ENCODE results near the gene CEBPZ.

DNA sequence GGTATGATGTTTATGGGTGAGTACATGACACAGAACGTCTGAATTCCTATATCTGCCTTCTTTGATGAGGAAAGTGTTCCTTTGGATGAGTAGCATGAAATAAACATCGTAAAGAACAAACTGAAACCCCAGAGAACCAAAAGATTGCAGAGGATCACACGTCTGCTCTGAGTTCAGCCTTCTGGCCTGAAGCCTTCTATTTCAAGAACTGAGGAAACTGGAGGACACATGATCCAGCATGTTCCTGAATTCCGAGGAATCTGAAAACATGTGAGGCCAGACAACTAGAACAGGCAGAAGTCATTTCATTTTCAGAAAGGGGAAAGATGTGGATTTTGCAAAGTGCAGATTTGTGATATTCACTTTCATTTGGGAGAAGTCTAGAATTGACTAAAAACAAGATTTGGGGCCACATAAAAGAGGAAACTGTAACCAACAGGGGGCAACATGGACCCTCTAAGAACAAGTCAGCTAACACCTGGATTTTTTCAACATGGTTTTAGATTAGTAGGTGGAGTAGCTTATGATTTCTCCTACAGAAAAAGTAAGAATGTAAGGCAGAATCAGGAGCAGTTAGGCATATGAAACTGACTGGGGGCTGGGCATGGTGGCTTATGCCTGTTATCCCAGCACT lies 51.3 kb downstream of the CEBPZ start:
- TF ChIP-seq POLR2A (IDR thresholded peaks at IDR 0.05): no peak
- TF ChIP-seq, protein P1, sequence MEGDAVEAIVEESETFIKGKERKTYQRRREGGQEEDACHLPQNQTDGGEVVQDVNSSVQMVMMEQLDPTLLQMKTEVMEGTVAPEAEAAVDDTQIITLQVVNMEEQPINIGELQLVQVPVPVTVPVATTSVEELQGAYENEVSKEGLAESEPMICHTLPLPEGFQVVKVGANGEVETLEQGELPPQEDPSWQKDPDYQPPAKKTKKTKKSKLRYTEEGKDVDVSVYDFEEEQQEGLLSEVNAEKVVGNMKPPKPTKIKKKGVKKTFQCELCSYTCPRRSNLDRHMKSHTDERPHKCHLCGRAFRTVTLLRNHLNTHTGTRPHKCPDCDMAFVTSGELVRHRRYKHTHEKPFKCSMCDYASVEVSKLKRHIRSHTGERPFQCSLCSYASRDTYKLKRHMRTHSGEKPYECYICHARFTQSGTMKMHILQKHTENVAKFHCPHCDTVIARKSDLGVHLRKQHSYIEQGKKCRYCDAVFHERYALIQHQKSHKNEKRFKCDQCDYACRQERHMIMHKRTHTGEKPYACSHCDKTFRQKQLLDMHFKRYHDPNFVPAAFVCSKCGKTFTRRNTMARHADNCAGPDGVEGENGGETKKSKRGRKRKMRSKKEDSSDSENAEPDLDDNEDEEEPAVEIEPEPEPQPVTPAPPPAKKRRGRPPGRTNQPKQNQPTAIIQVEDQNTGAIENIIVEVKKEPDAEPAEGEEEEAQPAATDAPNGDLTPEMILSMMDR (IDR thresholded peaks at IDR 0.05): no peak

All from uterus (tissue), 2 donors.